HL-60 (cell line): Measurements from ENCODE around the gene CLEC18A.
"Not testable (repeated sequence)": the region's sequence is repeated elsewhere in the genome, so short reads cannot be mapped to it uniquely, and the experiment has no call there.

Source experiments
- GABPA ChIP-seq: IDR thresholded peaks from 2 replicates; pipeline ENCODE4 v1.6.1; 2012; ENCODE audit warnings: low read depth
- TF ChIP-seq, protein P1 (sequence below): IDR thresholded peaks from 2 replicates; pipeline ENCODE4 v1.6.1; 2012; ENCODE audit warnings: low read depth; ENCODE audit not compliant: insufficient replicate concordance
- TF ChIP-seq, protein P2 (sequence below): IDR thresholded peaks from one replicate; pipeline ENCODE4 v1.5.1; 2011; ENCODE audit warnings: low read length, control low read depth, inconsistent platforms; ENCODE audit not compliant: insufficient read depth

DNA sequence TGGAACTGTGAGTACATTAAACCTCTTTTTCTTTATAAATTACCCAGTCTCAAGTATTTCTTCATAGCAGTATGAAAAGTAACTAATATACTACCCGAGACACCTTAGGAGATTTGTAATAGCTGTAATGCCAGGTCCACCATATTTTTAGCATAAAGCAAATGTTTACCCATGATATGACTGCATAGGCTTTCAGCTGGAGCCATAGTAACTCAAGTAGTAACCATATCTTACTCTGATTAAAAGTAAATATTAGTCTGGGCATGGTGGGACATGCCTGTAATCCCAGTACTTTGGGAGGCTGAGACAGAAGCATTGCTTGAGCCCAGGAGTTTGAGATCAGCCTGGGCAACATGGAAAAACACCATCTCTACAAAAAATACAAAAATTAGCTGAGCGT lies 52.4 kb downstream of the CLEC18A start:
- TF ChIP-seq, protein P1, sequence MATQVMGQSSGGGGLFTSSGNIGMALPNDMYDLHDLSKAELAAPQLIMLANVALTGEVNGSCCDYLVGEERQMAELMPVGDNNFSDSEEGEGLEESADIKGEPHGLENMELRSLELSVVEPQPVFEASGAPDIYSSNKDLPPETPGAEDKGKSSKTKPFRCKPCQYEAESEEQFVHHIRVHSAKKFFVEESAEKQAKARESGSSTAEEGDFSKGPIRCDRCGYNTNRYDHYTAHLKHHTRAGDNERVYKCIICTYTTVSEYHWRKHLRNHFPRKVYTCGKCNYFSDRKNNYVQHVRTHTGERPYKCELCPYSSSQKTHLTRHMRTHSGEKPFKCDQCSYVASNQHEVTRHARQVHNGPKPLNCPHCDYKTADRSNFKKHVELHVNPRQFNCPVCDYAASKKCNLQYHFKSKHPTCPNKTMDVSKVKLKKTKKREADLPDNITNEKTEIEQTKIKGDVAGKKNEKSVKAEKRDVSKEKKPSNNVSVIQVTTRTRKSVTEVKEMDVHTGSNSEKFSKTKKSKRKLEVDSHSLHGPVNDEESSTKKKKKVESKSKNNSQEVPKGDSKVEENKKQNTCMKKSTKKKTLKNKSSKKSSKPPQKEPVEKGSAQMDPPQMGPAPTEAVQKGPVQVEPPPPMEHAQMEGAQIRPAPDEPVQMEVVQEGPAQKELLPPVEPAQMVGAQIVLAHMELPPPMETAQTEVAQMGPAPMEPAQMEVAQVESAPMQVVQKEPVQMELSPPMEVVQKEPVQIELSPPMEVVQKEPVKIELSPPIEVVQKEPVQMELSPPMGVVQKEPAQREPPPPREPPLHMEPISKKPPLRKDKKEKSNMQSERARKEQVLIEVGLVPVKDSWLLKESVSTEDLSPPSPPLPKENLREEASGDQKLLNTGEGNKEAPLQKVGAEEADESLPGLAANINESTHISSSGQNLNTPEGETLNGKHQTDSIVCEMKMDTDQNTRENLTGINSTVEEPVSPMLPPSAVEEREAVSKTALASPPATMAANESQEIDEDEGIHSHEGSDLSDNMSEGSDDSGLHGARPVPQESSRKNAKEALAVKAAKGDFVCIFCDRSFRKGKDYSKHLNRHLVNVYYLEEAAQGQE, result not testable (repeated sequence)
- TF ChIP-seq, protein P2, sequence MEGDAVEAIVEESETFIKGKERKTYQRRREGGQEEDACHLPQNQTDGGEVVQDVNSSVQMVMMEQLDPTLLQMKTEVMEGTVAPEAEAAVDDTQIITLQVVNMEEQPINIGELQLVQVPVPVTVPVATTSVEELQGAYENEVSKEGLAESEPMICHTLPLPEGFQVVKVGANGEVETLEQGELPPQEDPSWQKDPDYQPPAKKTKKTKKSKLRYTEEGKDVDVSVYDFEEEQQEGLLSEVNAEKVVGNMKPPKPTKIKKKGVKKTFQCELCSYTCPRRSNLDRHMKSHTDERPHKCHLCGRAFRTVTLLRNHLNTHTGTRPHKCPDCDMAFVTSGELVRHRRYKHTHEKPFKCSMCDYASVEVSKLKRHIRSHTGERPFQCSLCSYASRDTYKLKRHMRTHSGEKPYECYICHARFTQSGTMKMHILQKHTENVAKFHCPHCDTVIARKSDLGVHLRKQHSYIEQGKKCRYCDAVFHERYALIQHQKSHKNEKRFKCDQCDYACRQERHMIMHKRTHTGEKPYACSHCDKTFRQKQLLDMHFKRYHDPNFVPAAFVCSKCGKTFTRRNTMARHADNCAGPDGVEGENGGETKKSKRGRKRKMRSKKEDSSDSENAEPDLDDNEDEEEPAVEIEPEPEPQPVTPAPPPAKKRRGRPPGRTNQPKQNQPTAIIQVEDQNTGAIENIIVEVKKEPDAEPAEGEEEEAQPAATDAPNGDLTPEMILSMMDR, result not testable (repeated sequence)
- TF ChIP-seq GABPA, result not testable (repeated sequence)
